ENCODE results near the gene SNX18.
"Not testable (repeated sequence)": the region's sequence is repeated elsewhere in the genome, so short reads cannot be mapped to it uniquely, and the experiment has no call there.

The SNX18 gene

GRCh38 chr5:54517512-54518145 lies at the start of gene SNX18:
SNX18 (plus strand) TSS chr5:54517759; CDS start chr5:54517953, 194 bp downstream.
- Histone ChIP-seq H3K4me1 (ENCODE audit: control insufficient read depth in 2 of 2, insufficient read depth in 2 of 2, low read length in 2 of 2) (peaks cover 13 to 18% of the 10 kb centered on the region in 2 donors), H3K36me3 (ENCODE audit: control insufficient read depth in 2 of 2, insufficient read depth in 2 of 2, low read length in 2 of 2) (no peaks in the 10 kb centered on the region), H3K4me3 (ENCODE audit: low read length in 2 of 2) (peak within 1 kb of the TSS; percentile 81 to 83), H3K9me3 (ENCODE audit: control insufficient read depth in 2 of 2, low read length in 2 of 2) (no peaks in the 10 kb centered on the region), H3K27ac (ENCODE audit: low read depth in 2 of 2, low read length in 2 of 2) (peak within 1 kb of the TSS; percentile 78 to 87), H3K27me3 (ENCODE audit: control insufficient read depth in 2 of 2, insufficient read depth in 2 of 2, low read length in 2 of 2) (no peaks in the 10 kb centered on the region), H3K9ac (ENCODE audit: low read depth in 1 of 2, low read length in 2 of 2) (peak within 1 kb of the TSS; percentile 74 to 83)

- peak overlapping the region; percentile 43 to 52 for H3K4me3 ChIP-seq (ENCODE audit: low read length in 2 of 2)
- no peaks in the 10 kb centered on the region for H3K4me1 ChIP-seq (ENCODE audit: control insufficient read depth in 2 of 2, insufficient read depth in 2 of 2, low read length in 2 of 2)
- H3K9ac ChIP-seq (ENCODE audit: low read depth in 1 of 2, low read length in 2 of 2), result peak overlapping the region in 1 of 2 donors; percentile 6
- peak overlapping the region in 1 of 2 donors; percentile 5 for H3K27ac ChIP-seq (ENCODE audit: low read depth in 2 of 2, low read length in 2 of 2)
- no peaks in the 10 kb centered on the region for H3K36me3 ChIP-seq (ENCODE audit: control insufficient read depth in 2 of 2, insufficient read depth in 2 of 2, low read length in 2 of 2)
- H3K9me3 ChIP-seq (ENCODE audit: control insufficient read depth in 2 of 2, low read length in 2 of 2), result no peaks in the 10 kb centered on the region
- H3K27me3 ChIP-seq (ENCODE audit: control insufficient read depth in 2 of 2, insufficient read depth in 2 of 2, low read length in 2 of 2), result no peaks in the 10 kb centered on the region
Observed at GRCh38 chr5:54469622-54470021, 47.9 kb upstream of the SNX18 start.

- H3K36me3 ChIP-seq (ENCODE audit: control insufficient read depth in 2 of 2, insufficient read depth in 2 of 2, low read length in 2 of 2), result no peaks in the 10 kb centered on the region
- H3K27ac ChIP-seq (ENCODE audit: low read depth in 2 of 2, low read length in 2 of 2), result peak overlapping the region in 1 of 2 donors; percentile 5
- H3K4me3 ChIP-seq (ENCODE audit: low read length in 2 of 2), result peak overlapping the region in 1 of 2 donors; percentile 52
- no peaks in the 10 kb centered on the region for H3K9me3 ChIP-seq (ENCODE audit: control insufficient read depth in 2 of 2, low read length in 2 of 2)
- H3K9ac ChIP-seq (ENCODE audit: low read depth in 1 of 2, low read length in 2 of 2), result no peak overlapping the region
- H3K4me1 ChIP-seq (ENCODE audit: control insufficient read depth in 2 of 2, insufficient read depth in 2 of 2, low read length in 2 of 2), result no peaks in the 10 kb centered on the region
- no peaks in the 10 kb centered on the region for H3K27me3 ChIP-seq (ENCODE audit: control insufficient read depth in 2 of 2, insufficient read depth in 2 of 2, low read length in 2 of 2)
Observed at GRCh38 chr5:54470128-54470527, 47.4 kb upstream of the SNX18 start.

- no peak overlapping the region for H3K9ac ChIP-seq (ENCODE audit: low read depth in 1 of 2, low read length in 2 of 2)
- H3K4me1 ChIP-seq (ENCODE audit: control insufficient read depth in 2 of 2, insufficient read depth in 2 of 2, low read length in 2 of 2), result no peaks in the 10 kb centered on the region
- no peak overlapping the region for H3K4me3 ChIP-seq (ENCODE audit: low read length in 2 of 2)
- H3K27ac ChIP-seq (ENCODE audit: low read depth in 2 of 2, low read length in 2 of 2), result no peak overlapping the region
- H3K9me3 ChIP-seq (ENCODE audit: control insufficient read depth in 2 of 2, low read length in 2 of 2), result no peaks in the 10 kb centered on the region
- H3K36me3 ChIP-seq (ENCODE audit: control insufficient read depth in 2 of 2, insufficient read depth in 2 of 2, low read length in 2 of 2), result no peaks in the 10 kb centered on the region
- no peaks in the 10 kb centered on the region for H3K27me3 ChIP-seq (ENCODE audit: control insufficient read depth in 2 of 2, insufficient read depth in 2 of 2, low read length in 2 of 2)
Observed at GRCh38 chr5:54470677-54471076, 46.9 kb upstream of the SNX18 start.

GRCh38 chr5:54471398-54471797 lies 46.2 kb upstream of the SNX18 start:
- no peak overlapping the region for H3K4me3 ChIP-seq (ENCODE audit: low read length in 2 of 2)
- H3K27ac ChIP-seq (ENCODE audit: low read depth in 2 of 2, low read length in 2 of 2), result no peak overlapping the region
- no peaks in the 10 kb centered on the region for H3K27me3 ChIP-seq (ENCODE audit: control insufficient read depth in 2 of 2, insufficient read depth in 2 of 2, low read length in 2 of 2)
- H3K9ac ChIP-seq (ENCODE audit: low read depth in 1 of 2, low read length in 2 of 2), result no peak overlapping the region
- H3K9me3 ChIP-seq (ENCODE audit: control insufficient read depth in 2 of 2, low read length in 2 of 2), result no peaks in the 10 kb centered on the region
- H3K4me1 ChIP-seq (ENCODE audit: control insufficient read depth in 2 of 2, insufficient read depth in 2 of 2, low read length in 2 of 2), result no peaks in the 10 kb centered on the region
- H3K36me3 ChIP-seq (ENCODE audit: control insufficient read depth in 2 of 2, insufficient read depth in 2 of 2, low read length in 2 of 2), result no peaks in the 10 kb centered on the region

GRCh38 chr5:54476682-54477081 lies 40.9 kb upstream of the SNX18 start:
- H3K9me3 ChIP-seq (ENCODE audit: control insufficient read depth in 2 of 2, low read length in 2 of 2), result no peaks in the 10 kb centered on the region
- no peaks in the 10 kb centered on the region for H3K36me3 ChIP-seq (ENCODE audit: control insufficient read depth in 2 of 2, insufficient read depth in 2 of 2, low read length in 2 of 2)
- no peak overlapping the region for H3K4me3 ChIP-seq (ENCODE audit: low read length in 2 of 2)
- no peak overlapping the region for H3K9ac ChIP-seq (ENCODE audit: low read depth in 1 of 2, low read length in 2 of 2)
- no peak overlapping the region for H3K27ac ChIP-seq (ENCODE audit: low read depth in 2 of 2, low read length in 2 of 2)
- no peaks in the 10 kb centered on the region for H3K4me1 ChIP-seq (ENCODE audit: control insufficient read depth in 2 of 2, insufficient read depth in 2 of 2, low read length in 2 of 2)
- no peaks in the 10 kb centered on the region for H3K27me3 ChIP-seq (ENCODE audit: control insufficient read depth in 2 of 2, insufficient read depth in 2 of 2, low read length in 2 of 2)

GRCh38 chr5:54477941-54478478 lies 39.5 kb upstream of the SNX18 start:
- Histone ChIP-seq H3K4me3 (ENCODE audit: low read length in 2 of 2) (no peak overlapping the region), H3K4me1 (ENCODE audit: control insufficient read depth in 2 of 2, insufficient read depth in 2 of 2, low read length in 2 of 2) (no peaks in the 10 kb centered on the region), H3K27ac (ENCODE audit: low read depth in 2 of 2, low read length in 2 of 2) (no peak overlapping the region), H3K27me3 (ENCODE audit: control insufficient read depth in 2 of 2, insufficient read depth in 2 of 2, low read length in 2 of 2) (no peaks in the 10 kb centered on the region), H3K36me3 (ENCODE audit: control insufficient read depth in 2 of 2, insufficient read depth in 2 of 2, low read length in 2 of 2) (no peaks in the 10 kb centered on the region), H3K9me3 (ENCODE audit: control insufficient read depth in 2 of 2, low read length in 2 of 2) (no peaks in the 10 kb centered on the region), H3K9ac (ENCODE audit: low read depth in 1 of 2, low read length in 2 of 2) (no peak overlapping the region)

GRCh38 chr5:54480296-54480695 lies 37.3 kb upstream of the SNX18 start:
- Histone ChIP-seq H3K4me1 (ENCODE audit: control insufficient read depth in 2 of 2, insufficient read depth in 2 of 2, low read length in 2 of 2) (no peaks in the 10 kb centered on the region), H3K4me3 (ENCODE audit: low read length in 2 of 2) (no peak overlapping the region), H3K9ac (ENCODE audit: low read depth in 1 of 2, low read length in 2 of 2) (no peak overlapping the region), H3K9me3 (ENCODE audit: control insufficient read depth in 2 of 2, low read length in 2 of 2) (no peaks in the 10 kb centered on the region), H3K27ac (ENCODE audit: low read depth in 2 of 2, low read length in 2 of 2) (no peak overlapping the region), H3K27me3 (ENCODE audit: control insufficient read depth in 2 of 2, insufficient read depth in 2 of 2, low read length in 2 of 2) (no peaks in the 10 kb centered on the region), H3K36me3 (ENCODE audit: control insufficient read depth in 2 of 2, insufficient read depth in 2 of 2, low read length in 2 of 2) (no peaks in the 10 kb centered on the region)

- Histone ChIP-seq H3K4me3 (ENCODE audit: low read length in 2 of 2) (no peak overlapping the region), H3K27me3 (ENCODE audit: control insufficient read depth in 2 of 2, insufficient read depth in 2 of 2, low read length in 2 of 2) (no peaks in the 10 kb centered on the region), H3K36me3 (ENCODE audit: control insufficient read depth in 2 of 2, insufficient read depth in 2 of 2, low read length in 2 of 2) (no peaks in the 10 kb centered on the region), H3K4me1 (ENCODE audit: control insufficient read depth in 2 of 2, insufficient read depth in 2 of 2, low read length in 2 of 2) (no peaks in the 10 kb centered on the region), H3K9ac (ENCODE audit: low read depth in 1 of 2, low read length in 2 of 2) (no peak overlapping the region), H3K9me3 (ENCODE audit: control insufficient read depth in 2 of 2, low read length in 2 of 2) (no peaks in the 10 kb centered on the region), H3K27ac (ENCODE audit: low read depth in 2 of 2, low read length in 2 of 2) (no peak overlapping the region)
Observed at GRCh38 chr5:54484219-54484894, 33.2 kb upstream of the SNX18 start.

- H3K4me3 ChIP-seq (ENCODE audit: low read length in 2 of 2), result not testable (repeated sequence)
Observed at GRCh38 chr5:54485659-54486058, 31.9 kb upstream of the SNX18 start.

More at GRCh38 chr5:54485659-54486058, 31.9 kb upstream of the SNX18 start:
- not testable (repeated sequence) for H3K9me3 ChIP-seq (ENCODE audit: control insufficient read depth in 2 of 2, low read length in 2 of 2); H3K4me1 ChIP-seq (ENCODE audit: control insufficient read depth in 2 of 2, insufficient read depth in 2 of 2, low read length in 2 of 2); H3K9ac ChIP-seq (ENCODE audit: low read depth in 1 of 2, low read length in 2 of 2); H3K27ac ChIP-seq (ENCODE audit: low read depth in 2 of 2, low read length in 2 of 2); H3K36me3 ChIP-seq (ENCODE audit: control insufficient read depth in 2 of 2, insufficient read depth in 2 of 2, low read length in 2 of 2); H3K27me3 ChIP-seq (ENCODE audit: control insufficient read depth in 2 of 2, insufficient read depth in 2 of 2, low read length in 2 of 2)

Measured in mucosa of rectum (tissue), 2 donors.